Mucosa of descending colon (tissue), 3 donors: ENCODE measurements around the gene LAD1. TPM values are rescaled to one million over a fixed set of nuclear protein-coding genes. Genes with fewer than 3 reads are reported as not detected.

Experiments
- ATAC-seq: fragments of 200-7000 bp; cut with Tn5 transposase; one replicate; pipeline ENCODE4 v1.9.1; 2020; ENCODE audit warnings: mild to moderate bottlenecking, moderate library complexity
- DNase-seq, 3 donors: peaks; one replicate each; pipeline ENCODE4 v3.0.0-alpha.2; 2020
- H3K36me3 ChIP-seq: fragments of 200-600 bp; one replicate; pipeline ENCODE4 v1.8.0; 2021; ENCODE audit warnings: low read depth, mild to moderate bottlenecking
- H3K4me1 ChIP-seq: fragments of 200-600 bp; one replicate; pipeline ENCODE4 v1.8.0; 2021; ENCODE audit warnings: low read depth, mild to moderate bottlenecking
- H3K4me3 ChIP-seq: fragments of 200-600 bp; one replicate; pipeline ENCODE4 v1.8.0; 2021; ENCODE audit warnings: mild to moderate bottlenecking
- H3K9me3 ChIP-seq: fragments of 200-600 bp; one replicate; pipeline ENCODE4 v1.8.0; 2021; ENCODE audit warnings: mild to moderate bottlenecking
- CTCF ChIP-seq: fragments of 200-600 bp; IDR thresholded peaks from one replicate; pipeline ENCODE4 v1.8.0; 2022; ENCODE audit warnings: antibody characterized with exemption, mild to moderate bottlenecking
- intact Hi-C, 2 donors: fragments of 100-400 bp; cut with DNase I in 1 of 2; cut with micrococcal nuclease in 1 of 2; formaldehyde crosslinking; loops; one replicate each; pipeline versions ENCODE4 v1.11.0 to v1.11.1; 2022; cut with DNase I, micrococcal nuclease
- total RNA-seq, 3 donors: library from RNA; stranded (reverse); fragmentation: NEBNext Ultra II Directional in 2 of 3; extraction: Animal tissue kit (Norgen Biotek cat#: 25700) in 2 of 3; gene quantifications; one replicate each; pipeline versions ENCODE4 v1.2.1 to v1.2.4, GENCODE V29; 2021 to 2023
- donor health status: DM: no; HTN: no; CAD: no; lungs with moderate emphysema.
- donor health status: DM: no; HTN: no; CAD: no.
- donor health status: DM: no; HTN: yes; CAD: no.

LAD1 gene
- total RNA-seq, 3 donors from 2014 or later = 86.0 to 202 (median 130) TPM

GRCh38 chr1:201419256-201419655, 20.1 kb upstream of the LAD1 start:
- no peak for DNase-seq
- no peak for TF ChIP-seq CTCF
- Histone ChIP-seq H3K4me3 (no peak overlapping the region), H3K9me3 (no peaks in the 10 kb centered on the region), H3K36me3 (no peaks in the 10 kb centered on the region), H3K4me1 (no peaks in the 10 kb centered on the region)
- intact Hi-C loops = no loop called here
- ATAC-seq = no peak

GRCh38 chr1:201418461-201418860, 19.3 kb upstream of the LAD1 start:
- DNase-seq (no peak), ATAC-seq (no peak)
- peaks cover 3% of the 10 kb centered on the region for H3K4me1 ChIP-seq
- H3K4me3 ChIP-seq = no peak overlapping the region
- no peaks in the 10 kb centered on the region for H3K36me3 ChIP-seq
- no peaks in the 10 kb centered on the region for H3K9me3 ChIP-seq
- no peak for TF ChIP-seq CTCF
- intact Hi-C loops = no loop called here

GRCh38 chr1:201414051-201414738, 15.1 kb upstream of the LAD1 start:
- Histone ChIP-seq H3K4me3 (no peak overlapping the region), H3K9me3 (no peaks in the 10 kb centered on the region), H3K36me3 (no peaks in the 10 kb centered on the region), H3K4me1 (peaks cover 3% of the 10 kb centered on the region)
- TF ChIP-seq CTCF = no peak
- ATAC-seq (peak; percentile 80), DNase-seq (peak in 2 of 3 donors; percentile 36 to 54)
- intact Hi-C loops = no loop called here

- no peak for TF ChIP-seq CTCF
- no peak overlapping the region for H3K4me3 ChIP-seq
- DNase-seq (no peak), ATAC-seq (no peak)
- H3K9me3 ChIP-seq = no peaks in the 10 kb centered on the region
- intact Hi-C loops = no loop called here
- H3K36me3 ChIP-seq = no peaks in the 10 kb centered on the region
- H3K4me1 ChIP-seq = peaks cover 11% of the 10 kb centered on the region
These were observed 12.2 kb upstream of the LAD1 start for GRCh38 chr1:201411292-201411691.

- ATAC-seq (no peak), DNase-seq (no peak)
- Histone ChIP-seq H3K4me1 (peaks cover 21% of the 10 kb centered on the region), H3K4me3 (no peak overlapping the region), H3K36me3 (no peaks in the 10 kb centered on the region), H3K9me3 (no peaks in the 10 kb centered on the region)
- TF ChIP-seq CTCF = no peak
- intact Hi-C loops = no loop called here
These were observed 10.3 kb upstream of the LAD1 start for GRCh38 chr1:201409440-201409839.

- H3K9me3 ChIP-seq = no peaks in the 10 kb centered on the region
- DNase-seq (no peak), ATAC-seq (no peak)
- intact Hi-C loops = no loop called here
- no peak overlapping the region for H3K4me3 ChIP-seq
- peaks cover 24% of the 10 kb centered on the region for H3K4me1 ChIP-seq
- no peaks in the 10 kb centered on the region for H3K36me3 ChIP-seq
- no peak for TF ChIP-seq CTCF
These were observed 9.7 kb upstream of the LAD1 start for GRCh38 chr1:201408834-201409200.
